GM19438 (cell line): Measurements from ENCODE around the gene ABI1.

Source experiments
- ATAC-seq: cut with Tn5 transposase; IDR thresholded peaks from one replicate; pipeline ENCODE4 v1.9.1; 2021; ENCODE audit warnings: low read depth; ENCODE audit not compliant: unreplicated experiment

Gene ABI1

GRCh38 chr10:26723016-26723415, 137.7 kb downstream of the ABI1 start:
- no peak for ATAC-seq

GRCh38 chr10:26721561-26721960, 139.2 kb downstream of the ABI1 start:
- ATAC-seq: no peak

GRCh38 chr10:26717476-26717875, 143.3 kb downstream of the ABI1 start:
- ATAC-seq: no peak

GRCh38 chr10:26715137-26715487, 145.6 kb downstream of the ABI1 start:
- no peak for ATAC-seq

- ATAC-seq: no peak
Observed at GRCh38 chr10:26714415-26715136, 146.2 kb downstream of the ABI1 start.

- ATAC-seq: no peak
Observed at GRCh38 chr10:26711324-26711723, 149.4 kb downstream of the ABI1 start.

- no peak for ATAC-seq
Observed at GRCh38 chr10:26706936-26707335, 153.8 kb downstream of the ABI1 start.

- ATAC-seq: no peak
Observed at GRCh38 chr10:26706206-26706605, 154.6 kb downstream of the ABI1 start.

- ATAC-seq: no peak
Observed at GRCh38 chr10:26703974-26704373, 156.8 kb downstream of the ABI1 start.

- no peak for ATAC-seq
Observed at GRCh38 chr10:26703096-26703495, 157.7 kb downstream of the ABI1 start.

- no peak for ATAC-seq
Observed at GRCh38 chr10:26700884-26701630, 159.7 kb downstream of the ABI1 start.

GRCh38 chr10:26699631-26700030, 161.1 kb downstream of the ABI1 start:
- ATAC-seq: no peak

GRCh38 chr10:26698909-26699308, 161.8 kb downstream of the ABI1 start:
- no peak for ATAC-seq

GRCh38 chr10:26697922-26698608, 162.7 kb downstream of the ABI1 start:
- ATAC-seq: no peak

- peak; percentile 81 for ATAC-seq
Observed at GRCh38 chr10:26697163-26697921, 163.4 kb downstream of the ABI1 start, which contains the start of gene PDSS1. Gene PDSS1 (plus strand): TSS chr10:26697701. CDS start chr10:26697712, 11 bp downstream.

- no peak for ATAC-seq
Observed at GRCh38 chr10:26696786-26697162, 164.0 kb downstream of the ABI1 start.
